Hippocampal formation (tissue), 2 donors: ENCODE data around the gene TMTC4.

ENCODE experiments used
- DNase-seq, 2 donors: peaks; one replicate each; lab custom pipeline; 2025; lab: John Stamatoyannopoulos, UW

TMTC4 gene

DNA sequence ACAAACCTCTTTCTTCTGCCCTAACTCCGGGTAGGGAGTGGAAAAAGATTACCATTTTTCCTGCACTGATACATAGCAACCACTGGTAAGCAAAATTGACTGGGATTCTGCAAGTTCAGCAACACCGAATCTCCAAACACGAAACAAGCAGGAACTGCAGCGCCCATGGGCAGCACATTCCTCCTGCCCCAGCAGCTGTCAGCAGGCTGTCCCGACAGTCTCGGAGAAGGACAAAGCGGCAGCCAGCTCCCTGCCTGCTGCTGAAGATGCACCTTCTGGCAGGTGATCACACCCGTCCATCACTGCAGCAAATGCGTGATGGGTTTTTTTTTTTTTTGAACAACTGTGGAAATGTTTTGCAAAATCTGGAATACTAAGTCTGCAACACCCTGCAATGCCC, 6.7 kb downstream of the TMTC4 start:
- no peak for DNase-seq

DNA sequence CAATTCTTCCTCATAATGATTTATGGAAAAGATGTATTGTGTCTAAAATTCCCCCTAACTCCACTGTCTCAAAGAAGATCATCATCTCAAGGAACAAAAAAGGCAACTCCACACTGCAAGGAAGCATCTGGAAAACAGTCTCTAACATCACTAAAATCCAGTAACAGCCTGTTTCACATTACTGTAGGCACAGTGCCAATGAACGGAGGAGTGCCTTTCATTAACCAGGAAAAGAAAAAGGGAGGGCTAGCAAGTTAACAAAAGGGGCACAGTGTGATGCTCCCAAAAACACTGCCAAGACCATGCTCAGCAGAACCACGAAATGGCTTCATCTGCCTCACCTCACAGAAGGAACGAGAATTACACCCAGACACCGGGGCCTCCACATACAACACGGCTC, 8.5 kb downstream of the TMTC4 start:
- no peak for DNase-seq

DNA sequence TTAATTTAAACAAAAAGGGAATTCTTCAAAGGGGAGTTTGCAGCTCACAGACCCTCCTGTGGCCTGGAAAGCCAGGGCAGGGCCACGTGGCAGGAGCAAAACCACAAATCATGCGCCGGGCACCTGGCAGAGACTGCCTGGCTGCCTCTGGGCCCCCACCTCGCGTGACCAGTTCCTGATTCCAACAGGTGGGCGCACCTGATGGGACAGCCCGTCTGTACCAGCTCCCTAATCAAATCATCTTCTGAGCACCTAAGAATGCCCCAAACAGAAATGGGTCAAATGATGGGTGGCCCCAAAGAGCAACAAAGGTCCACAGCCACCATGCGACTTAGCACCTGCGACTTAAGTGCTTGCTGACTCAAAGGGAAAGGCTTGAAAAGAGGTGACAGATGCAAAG, 9.2 kb downstream of the TMTC4 start:
- no peak for DNase-seq

DNA sequence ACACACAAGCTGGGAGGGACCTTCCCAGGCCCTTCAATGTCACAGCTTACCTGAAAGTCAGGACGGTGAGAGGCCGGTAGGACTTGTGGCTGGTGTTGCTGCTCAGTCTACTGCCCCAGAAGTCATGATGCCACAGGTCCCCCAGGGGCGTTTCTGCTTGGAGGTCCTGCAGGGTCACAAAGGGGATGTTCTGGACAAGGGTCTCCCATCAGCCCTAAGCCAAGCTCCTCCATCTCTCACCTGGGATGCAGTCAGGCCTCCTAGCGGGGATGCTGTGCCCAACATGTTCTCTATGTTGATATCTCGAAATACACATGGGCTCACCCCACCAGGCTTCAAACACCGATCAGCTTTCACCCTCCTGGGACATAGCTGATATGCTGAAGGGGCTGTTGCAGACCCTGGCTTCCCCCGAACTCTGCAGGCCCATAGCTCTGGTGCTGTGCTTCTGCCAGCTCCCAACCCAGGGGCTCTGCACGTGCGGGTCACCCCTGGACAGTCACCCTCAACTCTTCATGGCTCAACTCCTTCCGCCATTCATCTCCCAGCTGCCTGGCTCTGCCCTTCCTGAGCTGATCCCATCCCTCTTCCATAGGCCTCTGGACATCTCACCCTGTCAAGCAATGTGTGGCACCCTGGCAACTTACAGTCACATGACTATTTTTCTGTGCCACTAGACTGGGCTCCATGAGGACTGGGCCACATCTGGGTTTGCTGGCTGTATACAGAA, 10.3 kb downstream of the TMTC4 start:
- no peak for DNase-seq

DNA sequence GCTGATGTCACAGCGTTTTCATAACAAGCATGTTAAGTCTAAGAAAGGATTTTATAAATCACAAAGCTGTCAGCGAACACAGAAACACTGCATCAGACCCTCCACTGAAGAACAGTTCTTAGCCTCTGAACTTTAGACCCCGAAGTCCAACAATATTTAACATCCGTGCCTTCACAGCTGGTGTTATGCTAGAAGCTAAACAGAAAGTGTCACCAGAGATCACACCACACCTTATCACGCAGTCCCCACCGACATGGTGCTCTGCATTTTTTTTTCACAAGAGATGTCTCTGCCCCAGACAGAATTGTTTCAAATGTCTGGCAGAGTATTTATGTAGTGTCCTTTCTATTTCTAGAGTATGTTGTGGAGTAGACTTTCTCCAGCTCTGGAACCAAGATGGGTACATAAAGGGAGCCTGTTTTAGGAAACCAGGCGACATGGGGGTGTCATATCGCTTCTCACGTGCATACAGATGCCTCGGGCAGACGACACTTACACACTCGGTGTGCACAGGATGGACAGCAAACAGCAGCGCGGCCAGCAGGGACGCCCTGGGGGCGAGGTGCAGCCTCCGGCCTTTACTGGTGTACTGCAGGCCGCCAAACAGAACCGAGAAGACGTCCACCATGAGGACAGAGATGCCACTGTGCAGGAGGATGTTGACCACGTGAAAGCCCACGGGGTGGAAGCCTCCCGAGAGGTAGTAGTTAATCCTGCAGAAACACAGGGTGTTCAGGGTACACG, 12.0 kb downstream of the TMTC4 start:
- no peak for DNase-seq

DNA sequence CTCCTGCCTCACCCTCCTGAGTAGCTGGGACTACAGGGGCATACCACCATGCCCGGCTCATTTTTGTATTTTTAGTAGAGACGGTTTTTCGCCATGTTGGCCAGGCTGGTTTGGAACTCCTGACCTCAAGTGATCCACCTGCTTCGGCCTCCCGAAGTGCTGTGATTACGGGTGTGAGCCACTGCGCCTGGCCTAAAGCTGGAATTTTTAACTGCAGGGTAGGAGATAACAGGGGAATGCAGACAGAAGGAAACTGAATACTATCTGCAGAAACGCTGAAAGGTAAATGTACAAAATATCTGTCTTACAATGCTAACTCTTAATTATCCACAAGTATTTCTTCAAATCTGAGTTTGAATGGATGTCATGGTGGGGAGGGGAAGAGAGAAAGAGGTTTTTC, 13.8 kb downstream of the TMTC4 start:
- DNase-seq: no peak

DNA sequence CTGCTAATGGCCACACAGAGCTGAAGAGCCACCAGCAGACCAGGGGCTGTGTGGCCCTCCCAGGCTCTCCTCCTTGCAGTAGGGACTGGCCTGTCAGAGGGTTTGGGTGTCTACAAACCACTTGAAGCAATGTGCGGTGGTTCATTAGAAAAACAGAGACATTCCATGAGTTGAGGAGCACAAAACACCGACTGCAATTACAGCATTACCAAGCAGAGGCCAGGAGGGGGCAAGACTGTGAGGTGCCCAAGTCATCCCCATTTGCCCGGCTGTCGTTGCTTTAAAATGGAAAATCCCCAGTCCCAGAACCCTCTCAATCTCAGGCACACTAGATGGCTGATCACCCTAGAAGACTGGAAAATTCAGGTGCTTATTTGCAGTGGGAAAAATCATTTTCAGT, 15.0 kb downstream of the TMTC4 start:
- no peak for DNase-seq

DNA sequence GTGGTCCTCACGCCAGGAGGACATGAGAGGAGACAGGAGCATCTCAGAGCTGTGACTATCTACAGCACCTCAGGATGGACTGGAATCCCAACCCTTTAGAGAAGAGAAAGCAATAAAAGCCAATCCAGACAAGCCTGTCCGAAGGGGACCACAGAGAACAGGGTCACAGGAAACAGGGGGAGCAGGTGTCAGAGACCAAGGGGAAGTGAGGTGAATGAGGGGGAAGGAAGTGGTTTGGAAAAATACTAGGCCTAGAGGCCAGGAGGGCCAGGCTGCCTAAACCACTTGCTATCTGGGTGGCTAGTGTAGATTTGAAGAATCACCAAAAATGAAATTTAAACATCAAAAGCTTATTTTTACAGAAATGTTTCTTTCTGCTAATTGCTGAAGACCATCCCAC, 16.2 kb downstream of the TMTC4 start:
- no peak for DNase-seq

DNA sequence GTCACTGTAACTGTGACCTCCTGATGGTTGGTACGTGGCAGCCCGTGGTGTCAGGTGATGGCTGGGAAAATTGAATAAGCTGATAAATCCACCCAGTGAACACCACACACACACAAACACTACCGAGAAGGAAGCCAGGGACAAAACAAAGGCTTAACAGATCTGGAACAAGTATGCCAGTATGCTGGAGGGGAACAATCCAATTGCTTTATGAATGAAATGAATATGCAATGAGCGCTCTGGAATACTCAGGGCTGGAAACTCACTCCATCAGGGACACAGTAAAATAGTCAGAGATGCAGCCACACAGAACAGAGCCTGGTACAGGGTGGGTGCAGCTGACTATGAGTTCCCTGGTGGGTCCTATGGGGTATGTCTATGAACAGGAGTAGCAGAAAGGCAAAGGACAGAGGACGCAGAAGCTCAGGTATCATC, 16.7 kb downstream of the TMTC4 start:
- peak; percentile 93 to 96 for DNase-seq

DNA sequence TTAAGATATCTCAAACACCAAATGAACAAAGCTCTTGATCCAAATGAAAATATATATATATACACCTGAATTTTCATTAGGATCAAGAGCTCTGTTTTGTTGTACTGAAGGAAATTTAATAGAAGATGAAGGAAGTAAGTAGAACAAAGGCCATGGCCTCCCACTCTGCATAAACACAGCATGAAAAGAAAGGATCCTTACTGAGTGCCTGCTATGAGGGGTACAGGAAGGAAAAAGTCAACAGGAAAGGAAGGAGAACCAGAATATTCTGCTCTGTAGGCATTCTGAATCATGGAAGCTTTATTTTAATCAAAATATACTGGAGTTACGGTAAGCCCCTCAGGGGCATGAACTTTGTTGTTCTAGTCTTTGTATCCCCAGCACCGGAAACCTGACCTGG, 22.1 kb downstream of the TMTC4 start:
- DNase-seq: no peak

DNA sequence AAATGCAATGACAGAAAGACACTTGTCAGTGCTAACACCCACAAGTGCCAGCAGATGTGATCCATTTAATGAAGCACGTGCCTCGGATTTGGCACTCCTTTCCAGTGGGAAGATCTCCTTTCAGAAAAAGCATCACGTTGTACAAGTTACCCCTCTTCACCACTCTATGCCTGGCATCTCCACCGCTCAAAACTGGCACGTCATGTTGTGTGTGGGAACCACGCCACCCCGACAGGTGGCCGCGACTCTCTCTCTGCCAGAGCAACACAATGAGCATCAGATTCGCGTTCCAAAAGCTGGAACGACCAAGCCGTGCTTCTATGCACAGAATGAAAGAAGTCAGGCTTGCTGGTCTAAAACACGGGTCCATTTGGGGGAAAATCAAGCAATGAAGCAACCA, 24.3 kb downstream of the TMTC4 start:
- peak; percentile 88 to 89 for DNase-seq

DNA sequence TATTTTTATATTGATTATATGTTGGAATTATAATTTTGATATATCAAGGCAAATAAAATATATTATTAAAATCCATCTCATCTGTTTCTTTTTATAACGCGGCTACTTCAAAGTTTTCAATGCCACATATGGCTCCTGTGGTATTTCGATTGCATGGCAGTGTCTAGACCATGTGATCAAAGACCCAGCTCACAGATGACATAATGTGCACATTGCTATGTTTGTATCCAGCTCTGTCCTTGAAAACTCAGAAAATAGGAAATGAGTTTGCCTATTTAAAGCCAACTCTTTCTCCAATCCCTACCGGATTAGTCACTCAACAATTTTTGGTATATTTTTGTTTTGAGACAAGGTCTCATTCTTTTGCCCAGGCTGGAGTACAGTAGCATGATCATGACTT, 26.2 kb downstream of the TMTC4 start:
- no peak for DNase-seq

DNA sequence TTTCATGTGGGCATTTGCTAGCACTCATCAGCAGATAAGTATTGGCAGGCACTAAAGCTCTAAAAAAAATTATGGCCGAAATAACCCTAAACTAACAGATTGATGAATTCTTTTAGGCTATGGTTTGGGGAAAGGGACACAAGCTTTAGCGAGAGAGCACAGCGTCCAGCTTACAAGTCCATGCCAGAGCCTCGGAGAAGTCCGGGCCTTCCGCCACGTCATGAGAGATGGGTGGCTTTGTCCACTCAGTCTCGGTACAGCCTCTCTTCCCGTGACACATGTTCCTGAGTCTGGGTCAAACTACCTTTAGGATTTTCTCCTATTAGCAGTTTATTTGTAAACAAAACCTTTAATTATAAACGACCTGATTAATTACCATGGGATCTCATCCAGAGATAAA, 27.7 kb downstream of the TMTC4 start:
- DNase-seq: no peak

DNA sequence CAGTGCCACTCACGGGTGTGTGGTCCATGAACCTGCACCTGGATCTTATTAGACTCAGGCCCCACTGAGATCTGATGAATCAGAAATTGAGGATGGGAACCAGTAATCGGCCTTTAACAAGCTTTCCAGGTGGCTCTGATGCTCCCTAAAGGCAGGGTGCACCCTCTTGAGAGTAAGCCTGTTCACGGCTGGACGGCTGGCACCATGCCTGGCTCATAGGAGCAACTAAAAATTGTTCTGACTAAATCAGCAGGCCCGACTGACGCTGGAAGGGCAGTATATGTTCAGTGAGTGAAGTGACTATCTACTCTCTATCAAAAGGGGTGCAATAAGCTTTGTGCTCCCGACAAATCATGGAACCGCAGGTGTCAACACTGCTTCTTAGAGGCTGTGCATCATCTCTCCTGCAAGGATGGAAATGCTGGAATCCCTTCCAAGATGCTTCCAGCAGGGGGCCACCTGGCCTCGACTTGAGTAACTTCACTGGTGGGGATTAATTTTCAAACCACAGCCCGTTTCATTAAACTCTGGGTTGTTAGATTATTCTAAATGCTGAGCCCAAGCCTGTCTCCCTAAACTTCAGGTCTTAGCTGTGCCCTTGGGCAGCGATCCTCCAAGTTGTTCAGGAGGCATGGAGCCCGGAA, 28.4 kb downstream of the TMTC4 start:
- peak; percentile 66 to 68 for DNase-seq

DNA sequence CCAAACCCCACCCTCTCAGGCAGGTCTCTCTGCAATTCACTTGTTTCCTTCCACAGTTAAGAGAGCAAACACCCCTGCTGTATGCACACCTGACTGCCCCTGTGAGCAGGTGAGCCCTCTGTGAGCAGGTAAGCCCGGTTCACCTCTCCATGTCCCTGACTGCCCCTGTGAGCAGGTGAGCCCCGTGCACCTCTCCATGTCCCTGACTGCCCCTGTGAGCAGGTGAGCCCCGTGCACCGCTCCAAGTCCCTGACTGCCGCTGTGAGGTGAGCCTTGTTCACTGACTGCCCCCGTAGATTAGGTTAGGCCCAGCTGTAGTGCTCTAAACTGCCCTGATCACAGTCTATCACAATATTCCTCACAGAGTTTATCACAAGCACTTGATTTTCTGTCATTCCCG, 29.2 kb downstream of the TMTC4 start:
- no peak for DNase-seq

DNA sequence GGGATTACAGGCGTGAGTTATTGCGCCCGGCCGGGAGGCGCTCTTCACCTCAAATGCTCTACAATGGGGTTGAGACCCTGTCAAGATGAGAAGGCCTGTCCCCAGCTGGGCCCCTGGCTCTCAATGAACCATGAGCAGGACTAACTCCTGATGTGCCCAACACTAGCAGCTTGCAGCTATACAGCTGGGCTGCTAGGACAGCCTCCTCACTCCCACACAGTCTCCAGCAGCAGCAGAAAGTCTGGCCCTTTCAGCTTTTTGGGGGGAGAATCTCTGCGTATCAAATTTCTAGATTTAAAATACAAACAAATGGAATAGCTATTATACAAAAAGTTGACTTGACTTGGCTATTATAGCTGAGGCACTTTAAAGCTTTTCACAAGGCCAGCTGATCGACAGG, 30.2 kb downstream of the TMTC4 start:
- DNase-seq: no peak

DNA sequence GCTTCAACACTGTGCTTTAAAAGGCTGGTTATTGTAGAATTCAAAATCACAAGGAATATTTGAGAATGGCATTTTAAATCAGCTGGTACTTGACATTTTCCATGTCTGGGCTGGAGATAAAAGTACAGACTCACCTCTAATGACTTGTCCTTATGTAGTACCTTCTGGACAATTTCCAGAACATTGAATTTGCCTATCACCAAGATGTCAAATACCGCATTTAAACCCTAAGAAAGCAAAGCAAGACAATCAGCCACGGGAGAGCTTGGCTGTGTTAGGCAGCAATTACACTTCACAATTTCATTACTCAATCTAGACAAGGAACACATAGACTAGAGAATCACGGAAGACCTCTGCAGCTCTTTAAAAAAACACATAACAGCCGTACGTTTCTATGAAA, 36.8 kb downstream of the TMTC4 start:
- DNase-seq: no peak

DNA sequence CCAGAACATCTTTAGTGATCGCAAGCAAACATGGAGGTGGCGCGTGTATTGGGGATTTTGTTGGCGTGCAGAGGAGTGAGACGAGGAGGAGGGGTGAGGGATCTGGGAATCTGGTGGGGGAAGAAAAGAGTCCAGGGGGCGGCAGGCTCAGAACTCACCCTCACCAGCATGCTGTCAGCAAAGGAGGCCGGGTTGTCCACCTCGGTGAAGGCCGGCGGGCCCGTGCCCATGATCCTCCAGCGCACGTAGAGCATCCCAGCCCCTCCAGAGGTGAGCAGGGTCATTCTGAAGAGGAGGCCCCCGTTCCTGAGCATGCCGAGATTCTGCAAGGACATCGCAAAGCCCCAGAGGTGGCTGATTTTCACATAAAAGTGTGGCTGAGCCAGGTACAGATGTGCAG, 37.2 kb downstream of the TMTC4 start:
- DNase-seq: no peak

DNA sequence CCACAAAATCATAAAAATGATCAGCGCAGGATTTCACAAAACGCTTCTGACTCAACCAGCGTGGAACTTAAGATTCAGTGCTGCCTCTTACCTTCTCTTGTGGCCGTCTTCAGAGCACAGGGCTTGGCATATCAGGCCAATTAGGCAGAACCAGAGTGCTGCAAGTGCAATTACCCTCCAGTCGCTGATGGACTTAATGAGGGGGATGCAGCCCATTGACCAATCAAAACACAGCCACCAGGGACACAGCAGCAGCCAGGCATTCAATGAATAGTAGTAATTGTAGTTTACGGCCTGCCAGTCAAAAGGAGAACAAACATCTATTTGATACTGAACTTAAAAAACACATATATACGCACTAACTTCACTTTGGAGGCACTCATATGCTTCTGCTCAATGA, 38.2 kb downstream of the TMTC4 start:
- DNase-seq: peak; percentile 67 to 79

DNA sequence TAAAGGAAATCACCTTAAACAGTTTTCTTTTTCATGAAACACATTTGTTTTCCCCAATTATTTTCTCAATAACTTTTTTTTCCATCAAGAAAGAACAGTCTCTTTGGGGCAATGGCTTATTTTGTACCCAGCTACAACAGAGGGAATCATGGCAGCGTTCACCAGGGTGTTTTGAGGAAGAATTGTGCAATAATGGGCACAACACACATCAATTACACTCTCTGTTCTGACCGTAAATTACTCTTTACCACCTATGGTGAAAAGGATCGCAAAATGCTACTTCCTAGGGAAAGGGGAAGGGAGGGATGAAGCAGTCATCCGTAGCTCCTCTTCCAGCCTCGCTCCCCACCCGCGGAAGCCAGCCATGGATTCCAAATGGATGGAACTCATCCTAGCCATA, 38.6 kb downstream of the TMTC4 start:
- DNase-seq: no peak

DNA sequence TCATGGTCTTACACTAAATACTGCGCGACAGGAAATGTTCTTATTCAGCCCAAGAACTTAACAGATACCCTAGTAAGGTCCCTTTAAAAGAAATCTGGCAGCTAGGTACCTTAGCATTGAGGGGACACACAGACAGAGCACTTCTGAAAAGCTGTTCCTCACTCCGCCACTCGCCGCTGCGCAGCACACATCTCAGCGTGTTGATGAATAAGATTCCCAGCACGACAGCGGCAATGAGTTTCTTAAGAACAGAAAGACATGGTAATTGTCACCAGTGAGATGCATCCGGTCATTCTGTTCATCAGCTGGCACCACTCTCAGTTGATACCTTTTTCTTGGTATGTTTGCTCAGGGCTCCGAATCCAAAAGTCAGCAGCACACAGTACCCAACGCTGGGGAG, 39.9 kb downstream of the TMTC4 start:
- DNase-seq: no peak

DNA sequence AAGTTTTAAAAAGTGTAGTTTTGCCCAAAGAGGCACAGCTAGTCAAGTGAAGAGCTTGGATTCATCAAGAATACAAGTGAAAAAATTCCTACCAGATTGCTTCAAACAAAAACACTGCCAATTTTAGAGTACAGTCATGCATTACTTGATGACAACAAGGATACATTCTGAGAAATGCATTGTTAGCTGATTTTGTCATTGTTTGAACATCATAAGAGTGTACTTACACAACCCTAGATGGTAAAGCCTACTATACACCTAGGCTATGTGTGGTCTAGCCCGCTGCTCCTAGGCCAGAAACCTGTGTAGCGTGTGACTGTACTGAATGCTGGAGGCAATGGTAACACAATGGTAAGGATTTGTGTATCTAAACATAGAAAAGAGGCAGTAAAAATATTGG, 41.1 kb downstream of the TMTC4 start:
- DNase-seq: no peak

DNA sequence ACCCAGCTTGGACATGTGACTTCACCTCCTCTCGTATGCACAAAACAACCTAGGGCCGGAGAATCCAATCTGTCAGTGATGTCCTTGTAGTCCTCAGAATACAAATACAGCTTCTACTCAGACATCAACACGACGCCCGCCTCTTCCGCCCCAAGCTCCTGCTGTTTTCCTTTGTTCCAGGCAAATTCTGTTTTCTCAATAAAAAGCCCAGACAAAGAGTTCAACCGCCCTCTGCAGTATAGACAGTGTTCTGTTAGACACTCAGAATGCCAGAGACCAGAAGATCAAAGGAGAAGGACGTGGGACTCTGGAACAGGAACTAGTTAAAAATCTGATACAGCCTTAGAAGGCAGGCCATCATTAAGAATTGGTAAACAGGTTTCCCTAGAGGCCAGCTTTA, 44.0 kb downstream of the TMTC4 start:
- DNase-seq: peak; percentile 24 to 66
